Measurements from ENCODE around the gene ZDHHC16. TPM values are rescaled to one million over a fixed set of nuclear protein-coding genes. Genes with fewer than 3 reads are reported as not detected.

Gene ZDHHC16
- total and polyA plus RNA-seq, 4 donors, result 18.0 to 27.2 (median 22.9) TPM

- TF ChIP-seq NR2F2 (IDR thresholded peaks at IDR 0.05) (peak; percentile 64), YY1 (IDR thresholded peaks at IDR 0.05) (no peak), CTCF (IDR thresholded peaks at IDR 0.05; ENCODE audit: low read depth, low read length, missing input control) (peak; percentile 79), JUND (IDR thresholded peaks at IDR 0.05) (no peak), FOXA2 (IDR thresholded peaks at IDR 0.05) (no peak)
Measured at GRCh38 chr10:97463363-97464132, 17.6 kb downstream of the ZDHHC16 start (continued).

GRCh38 chr10:97464226-97464625 lies 18.3 kb downstream of the ZDHHC16 start:
- Histone ChIP-seq H3K27ac (ENCODE audit: low read depth in 1 of 2, low read length in 2 of 2) (no peak overlapping the region), H3K36me3 (ENCODE audit: control insufficient read depth in 4 of 4, insufficient read depth in 3 of 4, low read depth in 1 of 4, low read length in 3 of 4) (peaks cover 15 to 84% (median 73%) of the 10 kb centered on the region in 4 donors), H3K27me3 (ENCODE audit: control insufficient read depth in 4 of 4, insufficient read depth in 4 of 4, low read length in 3 of 4) (no peaks in the 10 kb centered on the region), H3K4me3 (ENCODE audit: low read depth in 1 of 3, low read length in 3 of 3) (no peak overlapping the region), H3K4me1 (ENCODE audit: control insufficient read depth in 4 of 4, insufficient read depth in 4 of 4, low read length in 3 of 4) (peaks cover 0 to 7% (median 1%) of the 10 kb centered on the region in 4 donors), H3K9ac (ENCODE audit: low read depth in 1 of 2, low read length in 2 of 2) (no peak overlapping the region), H3K9me3 (ENCODE audit: control insufficient read depth in 4 of 4, low read length in 3 of 4) (no peaks in the 10 kb centered on the region)
- TF ChIP-seq RXRA (IDR thresholded peaks at IDR 0.05) (no peak), RAD21 (IDR thresholded peaks at IDR 0.05) (no peak), CTCF (IDR thresholded peaks at IDR 0.05; ENCODE audit: low read depth, low read length, missing input control) (no peak), GABPA (IDR thresholded peaks at IDR 0.05 in 1 of 2, conservative IDR thresholded peaks at IDR 0.05 in 1 of 2) (no peak), FOXA2 (IDR thresholded peaks at IDR 0.05) (no peak), FOXA1 (IDR thresholded peaks at IDR 0.05) (no peak), YY1 (IDR thresholded peaks at IDR 0.05) (no peak), HNF4G (IDR thresholded peaks at IDR 0.05) (no peak), HNF4A (conservative IDR thresholded peaks at IDR 0.05) (no peak), SP1 (IDR thresholded peaks at IDR 0.05) (no peak), EGR1 (IDR thresholded peaks at IDR 0.05; ENCODE audit: low read depth in 2 of 2) (no peak), ZBTB33 (IDR thresholded peaks at IDR 0.05) (no peak), NR2F2 (IDR thresholded peaks at IDR 0.05) (no peak), ATF3 (IDR thresholded peaks at IDR 0.05) (no peak), MAX (IDR thresholded peaks at IDR 0.05) (no peak)
- no peak for DNase-seq (ENCODE audit: low spot score)
- WGBS, result 70% methylated on average over 1 of the region's 1 CpG

Measured in liver (tissue), 9 donors.